Measurements from ENCODE around the gene MYO1E. TPM values are rescaled to one million over a fixed set of nuclear protein-coding genes. Genes with fewer than 3 reads are reported as not detected.
A peak's percentile ranks its signal among the peaks of the same experiment; 100 is the strongest.

MYO1E gene
- total RNA-seq, 6 experiments from 2014 or later, result 45.2 to 139 (median 68.9) TPM

DNA sequence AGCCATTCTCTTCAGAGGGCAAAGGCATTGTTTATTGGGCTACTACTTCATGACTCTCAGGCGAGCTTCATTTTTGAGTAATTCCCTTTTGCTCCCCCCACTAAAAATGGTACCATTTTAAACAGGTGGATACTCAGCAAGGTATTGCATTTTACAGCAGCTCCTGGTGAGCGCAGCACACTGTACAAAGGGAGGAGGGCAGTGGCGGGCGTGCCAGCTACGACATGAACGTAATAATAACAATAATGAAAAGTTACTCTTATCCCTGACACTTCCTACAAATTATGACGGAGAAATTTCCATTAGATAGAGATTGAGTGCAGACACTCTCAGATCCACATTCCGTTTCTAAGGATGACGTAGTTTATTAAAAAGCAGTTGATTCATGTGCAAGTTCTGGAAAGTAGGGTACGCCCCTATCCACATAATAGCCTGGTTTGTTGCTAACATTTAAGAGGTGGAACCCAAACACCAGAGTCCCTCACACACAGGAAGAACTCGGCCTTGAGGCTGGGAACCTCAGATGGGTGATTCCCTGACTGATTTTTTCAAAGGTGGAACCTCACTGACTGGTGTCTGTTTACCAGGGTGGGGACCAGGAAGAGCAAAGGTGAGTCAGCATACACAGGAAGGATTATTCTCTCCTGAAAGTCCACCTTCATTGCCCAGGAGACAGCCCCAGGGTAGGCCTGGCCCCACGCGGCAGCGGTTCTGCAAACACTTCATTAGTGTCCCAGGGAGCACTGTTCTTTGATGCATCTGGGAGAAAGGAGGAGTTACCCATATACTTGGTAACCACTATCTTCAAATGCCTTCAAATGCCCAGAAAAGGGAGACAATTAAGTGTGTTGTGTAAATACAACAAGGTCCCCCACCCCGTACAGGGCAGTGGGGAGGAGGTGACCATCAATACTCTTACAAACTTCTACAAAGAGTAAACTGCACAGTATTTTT lies 96.2 kb downstream of the MYO1E start:
- no peak overlapping the region for H3K4me3 ChIP-seq
- DNase-seq (no peak), ATAC-seq (peak in 2 of 4 donors; percentile 32 to 55)
- H3K9me3 ChIP-seq, result no peaks in the 10 kb centered on the region
- H3K4me1 ChIP-seq, result peaks cover 0 to 21% (median 0%) of the 10 kb centered on the region in 4 donors
- H3K27ac ChIP-seq, result no peak overlapping the region
- 91% methylated on average over 12 of the region's 15 CpGs for WGBS (ENCODE audit: insufficient coverage, low coverage, low lambda C conversion rate, missing lambda C conversion rate)
- H3K27me3 ChIP-seq, result no peaks in the 10 kb centered on the region
- intact Hi-C loops (cut with DNase I), result no loop called here
- H3K36me3 ChIP-seq, result no peaks in the 10 kb centered on the region
- no peak for TF ChIP-seq POLR2A (IDR thresholded peaks at IDR 0.05)
- TF ChIP-seq, protein P1, sequence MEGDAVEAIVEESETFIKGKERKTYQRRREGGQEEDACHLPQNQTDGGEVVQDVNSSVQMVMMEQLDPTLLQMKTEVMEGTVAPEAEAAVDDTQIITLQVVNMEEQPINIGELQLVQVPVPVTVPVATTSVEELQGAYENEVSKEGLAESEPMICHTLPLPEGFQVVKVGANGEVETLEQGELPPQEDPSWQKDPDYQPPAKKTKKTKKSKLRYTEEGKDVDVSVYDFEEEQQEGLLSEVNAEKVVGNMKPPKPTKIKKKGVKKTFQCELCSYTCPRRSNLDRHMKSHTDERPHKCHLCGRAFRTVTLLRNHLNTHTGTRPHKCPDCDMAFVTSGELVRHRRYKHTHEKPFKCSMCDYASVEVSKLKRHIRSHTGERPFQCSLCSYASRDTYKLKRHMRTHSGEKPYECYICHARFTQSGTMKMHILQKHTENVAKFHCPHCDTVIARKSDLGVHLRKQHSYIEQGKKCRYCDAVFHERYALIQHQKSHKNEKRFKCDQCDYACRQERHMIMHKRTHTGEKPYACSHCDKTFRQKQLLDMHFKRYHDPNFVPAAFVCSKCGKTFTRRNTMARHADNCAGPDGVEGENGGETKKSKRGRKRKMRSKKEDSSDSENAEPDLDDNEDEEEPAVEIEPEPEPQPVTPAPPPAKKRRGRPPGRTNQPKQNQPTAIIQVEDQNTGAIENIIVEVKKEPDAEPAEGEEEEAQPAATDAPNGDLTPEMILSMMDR (IDR thresholded peaks at IDR 0.05), result no peak

- intact Hi-C loops (cut with DNase I), result no loop called here
- Histone ChIP-seq H3K9me3 (no peaks in the 10 kb centered on the region), H3K4me3 (no peak overlapping the region), H3K27ac (no peak overlapping the region), H3K36me3 (no peaks in the 10 kb centered on the region), H3K4me1 (peaks cover 0 to 12% (median 0%) of the 10 kb centered on the region in 4 donors), H3K27me3 (no peaks in the 10 kb centered on the region)
- WGBS (ENCODE audit: insufficient coverage, low coverage, low lambda C conversion rate, missing lambda C conversion rate), result 81% methylated on average over 6 of the region's 6 CpGs
- ATAC-seq (peak in 2 of 4 donors; percentile 11 to 26), DNase-seq (no peak)
- TF ChIP-seq, protein P1 (IDR thresholded peaks at IDR 0.05), result no peak
- no peak for TF ChIP-seq POLR2A (IDR thresholded peaks at IDR 0.05)
Measured at GRCh38 chr15:59274126-59274970, 98.3 kb downstream of the MYO1E start.

DNA sequence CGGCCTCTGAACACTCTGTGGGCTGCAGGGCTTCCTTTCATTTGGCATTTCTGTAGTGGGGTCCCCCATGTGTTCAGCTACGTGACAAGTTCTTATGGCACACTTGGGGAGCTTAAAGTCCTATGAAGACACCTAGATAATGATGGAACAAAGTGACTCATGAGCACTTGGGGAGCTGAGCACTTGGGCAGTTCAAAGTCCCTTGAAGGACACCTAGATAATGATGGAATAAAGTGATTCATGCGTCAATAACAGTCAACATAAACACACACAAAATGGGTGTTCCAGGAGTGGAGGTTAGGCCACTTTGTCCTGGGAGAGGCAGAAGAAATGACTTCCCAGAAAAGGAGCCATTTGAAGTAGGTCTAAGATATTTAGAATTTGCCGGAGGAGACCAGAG lies 99.4 kb downstream of the MYO1E start:
- no peak for DNase-seq
- Histone ChIP-seq H3K9me3 (no peaks in the 10 kb centered on the region), H3K27me3 (no peaks in the 10 kb centered on the region), H3K27ac (peak overlapping the region in 1 of 3 donors; percentile 25), H3K36me3 (no peaks in the 10 kb centered on the region), H3K4me3 (no peak overlapping the region), H3K4me1 (peaks cover 0 to 12% (median 0%) of the 10 kb centered on the region in 4 donors)
- ATAC-seq, result peak in 1 of 4 donors; percentile 57
- intact Hi-C loops (cut with DNase I), result no loop called here
- TF ChIP-seq, protein P1 (IDR thresholded peaks at IDR 0.05), result no peak
- TF ChIP-seq POLR2A (IDR thresholded peaks at IDR 0.05), result no peak
- 73% methylated on average over 4 of the region's 4 CpGs for WGBS (ENCODE audit: insufficient coverage, low coverage, low lambda C conversion rate, missing lambda C conversion rate)

GRCh38 chr15:59271595-59272201 lies 101.0 kb downstream of the MYO1E start:
- peak overlapping the region in 1 of 3 donors; percentile 30 for H3K27ac ChIP-seq
- no peaks in the 10 kb centered on the region for H3K27me3 ChIP-seq
- intact Hi-C loops (cut with DNase I), result no loop called here
- TF ChIP-seq POLR2A (IDR thresholded peaks at IDR 0.05), result no peak
- TF ChIP-seq, protein P1 (IDR thresholded peaks at IDR 0.05), result no peak
- H3K4me1 ChIP-seq, result peaks cover 0 to 12% (median 0%) of the 10 kb centered on the region in 4 donors
- H3K9me3 ChIP-seq, result no peaks in the 10 kb centered on the region
- H3K4me3 ChIP-seq, result no peak overlapping the region
- DNase-seq (no peak), ATAC-seq (peak; percentile 49 to 74 (median 60))
- WGBS (ENCODE audit: insufficient coverage, low coverage, low lambda C conversion rate, missing lambda C conversion rate), result 24% methylated on average over 7 of the region's 7 CpGs
- no peaks in the 10 kb centered on the region for H3K36me3 ChIP-seq
